ENCODE results near the gene KRT71. TPM values are rescaled to one million over a fixed set of nuclear protein-coding genes. Genes with fewer than 3 reads are reported as not detected.
"Not testable (repeated sequence)": the region's sequence is repeated elsewhere in the genome, so short reads cannot be mapped to it uniquely, and the experiment has no call there.

KRT71 gene
- total RNA-seq, 1 experiment from 2014 or later: not detected

DNA sequence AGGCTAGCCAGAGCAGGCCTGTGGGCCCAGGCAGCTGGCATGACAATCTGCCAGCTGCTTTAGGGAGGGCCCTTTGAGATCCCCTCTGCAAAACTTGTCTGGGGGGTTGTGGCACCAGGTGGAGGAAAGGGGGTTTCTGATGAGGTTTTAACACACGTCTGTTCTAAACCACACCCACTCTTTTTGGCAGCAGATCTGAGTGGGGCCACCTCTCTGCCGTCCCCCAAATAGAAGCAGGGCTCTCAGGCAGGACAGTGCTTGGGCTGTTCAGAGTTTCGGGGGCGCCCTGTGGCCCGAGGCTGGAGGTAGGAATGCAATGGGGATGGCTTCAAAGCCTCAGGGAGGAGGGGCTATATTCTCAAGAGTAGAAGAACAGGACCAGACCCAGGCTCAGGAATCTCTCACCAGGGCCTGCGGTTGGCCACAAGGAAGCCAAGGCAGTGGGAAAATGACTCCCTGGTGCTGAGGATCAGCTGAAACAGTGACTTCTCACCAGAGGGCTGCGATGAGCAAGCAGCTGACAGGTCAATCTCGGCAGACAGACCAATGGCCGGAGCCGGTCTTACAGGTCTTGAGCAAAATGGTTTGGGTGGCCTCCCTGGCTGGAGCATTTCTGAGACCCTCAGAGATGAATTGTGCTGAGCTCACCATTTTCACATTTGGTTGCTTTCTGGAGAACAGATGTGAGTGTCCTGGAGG lies 31.2 kb downstream of the KRT71 start:
- DNase-seq (ENCODE audit: low read depth): peak; percentile 86

- DNase-seq (ENCODE audit: low read depth): peak; percentile 44
Observed at GRCh38 chr12:52521175-52521567, 31.8 kb downstream of the KRT71 start.

GRCh38 chr12:52519826-52520662 lies 32.9 kb downstream of the KRT71 start, which contains the start of gene KRT5:
TSS of gene KRT5 (minus strand) at chr12:52520394. CDS start at chr12:52520296, 98 bp downstream.
- no peak for DNase-seq (ENCODE audit: low read depth)

- no peak for DNase-seq (ENCODE audit: low read depth)
Observed at GRCh38 chr12:52519387-52519703, 33.6 kb downstream of the KRT71 start.

GRCh38 chr12:52518574-52519386 lies 34.2 kb downstream of the KRT71 start:
- DNase-seq (ENCODE audit: low read depth): no peak

GRCh38 chr12:52517888-52518287 lies 35.1 kb downstream of the KRT71 start:
- no peak for DNase-seq (ENCODE audit: low read depth)

GRCh38 chr12:52517005-52517835 lies 35.7 kb downstream of the KRT71 start:
- DNase-seq (ENCODE audit: low read depth): no peak

GRCh38 chr12:52515927-52516831 lies 36.8 kb downstream of the KRT71 start:
- peak; percentile 65 for DNase-seq (ENCODE audit: low read depth)

DNA sequence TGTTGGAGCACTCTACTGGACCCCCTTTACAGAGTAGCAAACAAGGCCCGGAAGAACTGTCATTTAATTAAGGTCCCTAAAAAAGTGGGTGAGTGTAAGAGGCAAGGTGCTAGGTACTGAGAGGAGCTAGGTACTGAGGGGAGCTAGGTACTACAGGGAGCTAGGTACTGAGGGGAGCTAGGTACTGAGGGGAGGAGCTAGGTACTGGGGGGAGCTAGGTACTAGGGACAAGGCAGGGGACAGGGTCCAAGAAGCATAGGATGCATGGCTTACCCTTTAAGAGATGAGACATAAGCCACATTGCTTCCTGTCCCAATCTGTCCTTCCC lies 37.7 kb downstream of the KRT71 start:
- no peak for DNase-seq (ENCODE audit: low read depth)

DNA sequence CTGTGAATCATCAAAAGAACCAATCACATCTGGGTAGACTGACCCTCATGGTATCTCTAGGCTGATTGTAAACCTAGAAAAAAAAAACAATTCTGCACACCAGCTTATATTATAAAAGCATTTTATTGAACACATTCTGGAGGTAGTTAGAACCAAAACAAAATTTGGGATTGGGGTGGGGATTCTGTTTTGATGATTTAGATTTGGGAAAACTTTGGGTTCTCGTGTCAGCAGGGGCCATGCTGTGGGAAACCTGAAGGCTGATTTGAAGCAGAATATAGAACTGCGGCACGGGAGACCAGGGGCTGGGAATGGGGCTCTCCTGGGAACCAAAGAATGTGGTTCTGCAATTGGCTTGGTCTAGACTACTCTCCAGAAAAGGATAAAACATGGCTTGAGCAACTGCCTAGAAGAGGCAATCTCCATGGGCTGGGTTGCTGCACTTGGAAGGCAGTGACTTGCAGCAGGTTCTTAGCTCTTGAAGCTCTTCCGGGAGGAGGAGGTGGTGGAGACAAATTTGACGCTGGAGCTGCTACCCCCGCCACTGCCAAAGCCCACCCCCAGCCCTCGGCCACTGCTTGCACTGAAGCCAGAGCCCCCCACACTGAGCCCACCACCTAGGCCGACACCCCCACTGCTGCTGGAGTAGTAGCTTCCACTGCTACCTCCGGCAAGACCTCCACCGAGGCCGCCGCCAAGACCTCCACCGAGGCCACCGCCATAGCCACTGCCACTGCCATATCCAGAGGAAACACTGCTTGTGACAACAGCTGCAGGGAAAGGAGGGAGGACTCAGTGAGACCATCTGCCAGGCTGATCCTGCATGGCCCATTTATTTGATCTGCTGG lies 38.2 kb downstream of the KRT71 start:
- no peak for DNase-seq (ENCODE audit: low read depth)

- no peak for DNase-seq (ENCODE audit: low read depth)
Observed at GRCh38 chr12:52513736-52514135, 39.2 kb downstream of the KRT71 start.

- DNase-seq (ENCODE audit: low read depth): no peak
Observed at GRCh38 chr12:52508211-52508610, 44.7 kb downstream of the KRT71 start.

DNA sequence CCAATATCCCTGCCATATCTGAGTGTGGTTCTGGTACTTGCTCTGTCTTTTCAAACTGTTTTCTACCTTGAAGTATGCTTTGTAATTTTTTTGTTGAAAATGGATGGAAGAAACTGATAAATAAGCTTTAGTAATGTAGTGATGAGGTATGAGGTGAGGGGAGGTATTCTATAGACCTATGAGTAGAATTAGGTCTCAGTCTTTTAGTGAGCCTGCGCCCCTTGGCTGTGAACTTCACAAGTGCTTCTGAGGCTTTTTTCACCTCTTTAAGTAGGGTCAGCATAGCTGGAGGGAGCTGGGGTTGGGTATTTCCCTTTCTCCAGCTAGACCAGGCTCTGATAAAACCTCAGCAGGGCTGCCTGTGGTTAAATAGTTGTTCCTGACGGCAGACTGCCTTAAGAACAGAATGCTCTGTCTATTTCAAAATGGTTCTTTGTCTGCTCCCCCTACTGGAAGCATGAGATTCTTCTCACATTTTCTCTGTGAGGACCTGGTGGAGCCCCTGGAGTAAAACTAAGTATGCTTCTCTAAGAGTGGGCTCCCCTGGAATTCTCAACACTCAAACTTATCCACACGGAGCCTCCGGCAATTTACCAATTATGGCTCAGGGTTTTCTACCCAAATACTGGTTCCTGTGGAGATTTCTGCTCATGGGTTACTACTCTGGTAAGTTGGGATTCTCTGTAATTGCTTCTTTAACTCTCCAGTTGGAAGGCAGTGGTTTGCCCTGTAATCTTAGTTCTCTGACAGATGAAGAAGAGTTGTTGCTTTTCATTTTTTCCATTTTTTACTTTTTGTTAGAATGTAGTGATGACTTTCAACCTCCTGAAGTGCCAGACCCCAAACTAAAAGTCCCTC lies 45.9 kb downstream of the KRT71 start:
- DNase-seq (ENCODE audit: low read depth): peak; percentile 55

- no peak for DNase-seq (ENCODE audit: low read depth)
Observed at GRCh38 chr12:52502877-52503276, 50.1 kb downstream of the KRT71 start.

DNA sequence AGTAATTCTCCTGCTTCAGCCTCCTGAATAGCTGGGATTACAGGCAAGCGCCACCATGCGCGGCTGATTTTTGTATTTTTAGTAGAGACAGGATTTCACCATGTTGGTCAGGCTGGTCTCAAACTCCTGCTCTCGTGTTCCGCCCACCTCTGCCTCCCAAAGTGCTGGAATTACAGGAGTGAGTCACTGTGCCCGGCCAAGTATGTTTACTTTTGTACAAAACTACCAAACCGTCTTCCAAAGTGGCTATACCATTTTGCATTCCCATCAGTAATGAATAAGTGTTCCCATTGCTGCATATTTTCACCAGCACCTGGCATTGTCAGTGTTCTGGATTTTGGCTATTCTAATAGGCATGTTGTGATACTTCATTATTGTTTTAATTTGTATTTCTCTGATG lies 51.5 kb downstream of the KRT71 start:
- DNase-seq (ENCODE audit: low read depth): peak; percentile 63

- DNase-seq (ENCODE audit: low read depth): not testable (repeated sequence)
Observed at GRCh38 chr12:52500574-52500973, 52.4 kb downstream of the KRT71 start.

- peak; percentile 43 for DNase-seq (ENCODE audit: low read depth)
Observed at GRCh38 chr12:52499806-52500560, 53.0 kb downstream of the KRT71 start.

GRCh38 chr12:52498946-52499345 lies 54.0 kb downstream of the KRT71 start:
- no peak for DNase-seq (ENCODE audit: low read depth)
